K562 (cell line): ENCODE measurements around the gene CTSF. TPM values are rescaled to one million over a fixed set of nuclear protein-coding genes. Genes with fewer than 3 reads are reported as not detected.

Experiments
- ATF7 ChIP-seq: fragments of 450-650 bp; IDR thresholded peaks from 2 replicates; pipeline ENCODE4 v1.7.1; 2014; ENCODE audit warnings: mild to moderate bottlenecking, moderate library complexity
- E2F4 ChIP-seq: sonication (generic); formaldehyde crosslinking; IDR thresholded peaks from 2 replicates; pipeline ENCODE4 v1.8.0; 2022; ENCODE audit warnings: mild to moderate bottlenecking, low read depth, missing genetic modification reagents
- EP400 ChIP-seq: fragments of 450-650 bp; IDR thresholded peaks from 2 replicates; pipeline ENCODE4 v1.6.1; 2017; ENCODE audit warnings: antibody characterized with exemption, mild to moderate bottlenecking, moderate library complexity
- HDAC1 ChIP-seq, 2 experiments: fragments of 450-650 bp; IDR thresholded peaks; 2 replicates each; pipeline ENCODE4 v1.6.1; 2016 to 2017; ENCODE audit warnings: inconsistent platforms in 1 of 2, mild to moderate bottlenecking in 1 of 2, moderate library complexity in 1 of 2
- KLF10 ChIP-seq: fragments of 250-450 bp; sonication (Bioruptor Pico); IDR thresholded peaks from 2 replicates; pipeline ENCODE4 v1.6.1; 2021; ENCODE audit warnings: matching md5 sums
- L3MBTL2 ChIP-seq: fragments of 450-650 bp; IDR thresholded peaks from 2 replicates; pipeline ENCODE4 v1.6.1; 2016; ENCODE audit warnings: mild to moderate bottlenecking, moderate library complexity
- MAX ChIP-seq: sonication (generic); formaldehyde crosslinking; IDR thresholded peaks from 2 replicates; pipeline ENCODE4 v1.9.0; 2022; ENCODE audit warnings: mild to moderate bottlenecking, missing genetic modification reagents
- MCM2 ChIP-seq: fragments of 450-650 bp; IDR thresholded peaks from 2 replicates; pipeline ENCODE4 v1.6.1; 2017; ENCODE audit warnings: low read depth, mild to moderate bottlenecking
- MYC ChIP-seq, 2 experiments: fragments of 250-450 bp in 1 of 2; sonication (Bioruptor Pico) in 1 of 2; IDR thresholded peaks; 2 replicates each; pipeline versions ENCODE4 v1.5.1 to v1.6.1; 2012 to 2021; ENCODE audit warnings: low read depth in 2 of 2, borderline replicate concordance in 1 of 2, improper control_type of control experiment in 1 of 2, low read length in 1 of 2, mild to moderate bottlenecking in 1 of 2, moderate library complexity in 1 of 2
- NCOA6 ChIP-seq: fragments of 450-650 bp; IDR thresholded peaks from 2 replicates; pipeline ENCODE4 v1.6.1; 2017; ENCODE audit warnings: mild to moderate bottlenecking
- NONO ChIP-seq, 2 experiments: fragments of 200-400 bp in 1 of 2; fragments of 450-650 bp in 1 of 2; formaldehyde crosslinking in 1 of 2; IDR thresholded peaks; 2 replicates each; pipeline ENCODE4 v1.6.1; 2017; ENCODE audit warnings: low read depth in 2 of 2, mild to moderate bottlenecking in 2 of 2, moderate library complexity in 2 of 2, low read length in 1 of 2
- NR2C2 ChIP-seq, 2 experiments: fragments of 200-800 bp in 1 of 2; sonication (Bioruptor generic) in 1 of 2; sonication (generic) in 1 of 2; formaldehyde crosslinking in 1 of 2; IDR thresholded peaks; 2 replicates each; pipeline versions ENCODE4 v1.6.1 to v1.8.0; 2016 to 2022; ENCODE audit warnings: mild to moderate bottlenecking in 1 of 2, missing compliant biosample characterization in 1 of 2, missing genetic modification characterization in 1 of 2, missing genetic modification reagents in 1 of 2
- PRPF4 ChIP-seq: fragments of 200-400 bp; formaldehyde crosslinking; IDR thresholded peaks from one replicate; pipeline ENCODE4 v1.6.1; 2017; ENCODE audit warnings: low read length, low read depth, mild to moderate bottlenecking; ENCODE audit not compliant: insufficient read depth, poor library complexity, severe bottlenecking
- SUPT5H ChIP-seq: fragments of 450-650 bp; IDR thresholded peaks from 2 replicates; pipeline ENCODE4 v1.6.1; 2016
- ZC3H8 ChIP-seq: fragments of 450-650 bp; IDR thresholded peaks from 2 replicates; pipeline ENCODE4 v1.6.1; 2017
- ZNF224 ChIP-seq: sonication (generic); formaldehyde crosslinking; IDR thresholded peaks from 2 replicates; pipeline ENCODE4 v1.8.0; 2022; ENCODE audit warnings: mild to moderate bottlenecking, missing genetic modification reagents
- ZNF282 ChIP-seq: sonication (generic); formaldehyde crosslinking; IDR thresholded peaks from 2 replicates; pipeline ENCODE4 v1.8.1; 2023; ENCODE audit warnings: missing genetic modification reagents
- ZNF316 ChIP-seq: fragments of 450-650 bp; IDR thresholded peaks from 2 replicates; pipeline ENCODE4 v1.6.1; 2016
- ZNF398 ChIP-seq: fragments of 250-450 bp; sonication (Bioruptor Pico); IDR thresholded peaks from 2 replicates; pipeline ENCODE4 v1.8.0; 2021; ENCODE audit warnings: moderate library complexity, mild to moderate bottlenecking, inconsistent platforms
- ZNF551 ChIP-seq: fragments of 250-450 bp; sonication (Bioruptor Pico); IDR thresholded peaks from 2 replicates; pipeline ENCODE4 v1.5.0; 2021; ENCODE audit warnings: mild to moderate bottlenecking, moderate library complexity
- ZNF707 ChIP-seq: fragments of 250-450 bp; sonication (Bioruptor Pico); conservative IDR thresholded peaks from 2 replicates; pipeline ENCODE4 v1.8.0; 2022; ENCODE audit warnings: inconsistent platforms, mild to moderate bottlenecking, moderate library complexity
- polyA plus RNA-seq, 8 experiments: library from polyadenylated mRNA; depleted of rRNA in 4 of 8; stranded (reverse) in 5 of 8; unstranded in 3 of 8; fragments of >200 nt; fragmentation: Nextera tagmentation in 2 of 8; fragmentation: Illumina TruSeq in 1 of 8; extraction: Ambion mirVana in 2 of 8; extraction: Trizol in 1 of 8; gene quantifications; 2 replicates each; pipeline versions ENCODE4 v1.2.1 to v1.2.3, GENCODE V29; 2011 to 2014; ENCODE audit warnings: inconsistent platforms in 1 of 8, missing spikeins in 1 of 8
- total RNA-seq, 7 experiments: library from RNA; depleted of rRNA in 6 of 7; stranded (reverse); fragments of >200 nt in 6 of 7; fragmentation: Illumina TruSeq in 2 of 7; extraction: Trizol in 2 of 7; gene quantifications; 2 replicates each; pipeline versions ENCODE4 v1.2.1 to v1.2.3, GENCODE V29; 2011 to 2021; ENCODE audit warnings: low replicate concordance in 1 of 7
- TF ChIP-seq, protein P1 (sequence below): sonication (generic); formaldehyde crosslinking; IDR thresholded peaks from 2 replicates; pipeline ENCODE4 v1.8.0; 2022; ENCODE audit warnings: mild to moderate bottlenecking, missing genetic modification reagents, borderline replicate concordance

The CTSF gene
- total and polyA plus RNA-seq, 9 of the 15 experiments (the other 6 are each of a cell fraction or from before 2014, with no cell fraction given) = 0.41 to 10.5 (median 3.8) TPM

- TF ChIP-seq, protein P1, sequence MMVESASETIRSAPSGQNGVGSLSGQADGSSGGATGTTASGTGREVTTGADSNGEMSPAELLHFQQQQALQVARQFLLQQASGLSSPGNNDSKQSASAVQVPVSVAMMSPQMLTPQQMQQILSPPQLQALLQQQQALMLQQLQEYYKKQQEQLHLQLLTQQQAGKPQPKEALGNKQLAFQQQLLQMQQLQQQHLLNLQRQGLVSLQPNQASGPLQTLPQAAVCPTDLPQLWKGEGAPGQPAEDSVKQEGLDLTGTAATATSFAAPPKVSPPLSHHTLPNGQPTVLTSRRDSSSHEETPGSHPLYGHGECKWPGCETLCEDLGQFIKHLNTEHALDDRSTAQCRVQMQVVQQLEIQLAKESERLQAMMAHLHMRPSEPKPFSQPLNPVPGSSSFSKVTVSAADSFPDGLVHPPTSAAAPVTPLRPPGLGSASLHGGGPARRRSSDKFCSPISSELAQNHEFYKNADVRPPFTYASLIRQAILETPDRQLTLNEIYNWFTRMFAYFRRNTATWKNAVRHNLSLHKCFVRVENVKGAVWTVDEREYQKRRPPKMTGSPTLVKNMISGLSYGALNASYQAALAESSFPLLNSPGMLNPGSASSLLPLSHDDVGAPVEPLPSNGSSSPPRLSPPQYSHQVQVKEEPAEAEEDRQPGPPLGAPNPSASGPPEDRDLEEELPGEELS (CRISPR knock-in tag) = peak; percentile 95; the same call in 1 of the 2 replicates
- TF ChIP-seq ZC3H8 (no peak), NONO (IDR thresholded peaks at IDR 0.05; ENCODE audit: low read depth in 2 of 2, low read length in 1 of 2) (peak in 1 of 2 experiments; percentile 28; a peak in 1 of 4 replicates), MCM2 (no peak), EP400 (peak; percentile 84; the same call in 1 of the 2 replicates), KLF10 (CRISPR knock-in tag) (no peak), SUPT5H (no peak), ATF7 (no peak), ZNF551 (CRISPR knock-in tag) (no peak), ZNF224 (CRISPR knock-in tag) (0 out of 2 replicates have a peak, but pooled peaks have one; percentile 71), MYC (IDR thresholded peaks at IDR 0.05; ENCODE audit: low read depth, low read length) (peak; percentile 90), MYC (CRISPR knock-in tag; IDR thresholded peaks at IDR 0.05; ENCODE audit: borderline replicate concordance, low read depth) (no peak), NCOA6 (no peak), ZNF282 (CRISPR knock-in tag) (no peak), HDAC1 (IDR thresholded peaks at IDR 0.05) (no peak), E2F4 (CRISPR knock-in tag) (0 out of 2 replicates have a peak, but pooled peaks have one; percentile 51), ZNF316 (peak; percentile 31; the same call in 1 of the 2 replicates), MAX (CRISPR knock-in tag) (peak; percentile 98), ZNF707 (no peak), L3MBTL2 (peak; percentile 99), ZNF398 (CRISPR knock-in tag) (no peak), NR2C2 (CRISPR knock-in tag; IDR thresholded peaks at IDR 0.05) (no peak), NR2C2 (tag; IDR thresholded peaks at IDR 0.05) (no peak), PRPF4 (no peak)
Measured at GRCh38 chr11:66559142-66559865, 9.1 kb downstream of the CTSF start (continued).
